Measurements from ENCODE around the gene KIF16B. TPM values are rescaled to one million over a fixed set of nuclear protein-coding genes. Genes with fewer than 3 reads are reported as not detected.

KIF16B gene
- total RNA-seq, 1 experiment from 2014 or later: 12.7 TPM

GRCh38 chr20:16474363-16474762, 98.9 kb downstream of the KIF16B start:
- Histone ChIP-seq H3K27me3 (ENCODE audit: low read length) (no peaks in the 10 kb centered on the region), H3K9me3 (ENCODE audit: low read length) (no peaks in the 10 kb centered on the region), H4K20me1 (ENCODE audit: low read length) (no peaks in the 10 kb centered on the region), H3F3A (ENCODE audit: low read length, unreplicated experiment) (peaks cover 2% of the 10 kb centered on the region), H3K4me2 (ENCODE audit: low read length) (no peak overlapping the region), H3K79me2 (ENCODE audit: low read length) (no peaks in the 10 kb centered on the region), H3K9ac (ENCODE audit: low read length) (no peak overlapping the region), H3K27ac (ENCODE audit: low read length) (no peak overlapping the region), H3K36me3 (ENCODE audit: low read depth, low read length) (no peaks in the 10 kb centered on the region), H3K9me2 (replicated peaks; ENCODE audit: low read length) (no peaks in the 10 kb centered on the region), H3K4me3 (ENCODE audit: low read length) (no peak overlapping the region), H2AFZ (ENCODE audit: low read length) (no peak overlapping the region), H3K4me1 (ENCODE audit: insufficient read depth, low read length) (peaks cover 39% of the 10 kb centered on the region)
- intact Hi-C loops (cut with micrococcal nuclease): no loop called here
- no peak for TF ChIP-seq CTCF (conservative IDR thresholded peaks at IDR 0.05; ENCODE audit: low read depth, low read length)
- DNase-seq (no peak), ATAC-seq (no peak)
- POLR2A ChIA-PET (ENCODE audit: unreplicated experiment): no interaction called here
- CTCF ChIA-PET: interaction anchor here (0.6 kb wide), 1 partner anchor 44 kb away, joined by 3 read pairs; no protein-coding TSS in a partner anchor
- no TSS peak for BruUV-seq (replicated peaks)

- Histone ChIP-seq H4K20me1 (ENCODE audit: low read length) (no peaks in the 10 kb centered on the region), H2AFZ (ENCODE audit: low read length) (no peak overlapping the region), H3F3A (ENCODE audit: low read length, unreplicated experiment) (peaks cover 2% of the 10 kb centered on the region), H3K79me2 (ENCODE audit: low read length) (no peaks in the 10 kb centered on the region), H3K4me3 (ENCODE audit: low read length) (no peak overlapping the region), H3K4me1 (ENCODE audit: insufficient read depth, low read length) (peaks cover 32% of the 10 kb centered on the region), H3K27ac (ENCODE audit: low read length) (peak overlapping the region; percentile 71), H3K27me3 (ENCODE audit: low read length) (no peaks in the 10 kb centered on the region), H3K9me2 (replicated peaks; ENCODE audit: low read length) (no peaks in the 10 kb centered on the region), H3K4me2 (ENCODE audit: low read length) (peak overlapping the region; percentile 36), H3K36me3 (ENCODE audit: low read depth, low read length) (no peaks in the 10 kb centered on the region), H3K9ac (ENCODE audit: low read length) (peak overlapping the region; percentile 10; the same call in 1 of the 2 replicates), H3K9me3 (ENCODE audit: low read length) (no peaks in the 10 kb centered on the region)
- peak; percentile 85 for DNase-seq
- POLR2A ChIA-PET (ENCODE audit: unreplicated experiment): no interaction called here
- CTCF ChIA-PET: no interaction called here
- ATAC-seq: peak; percentile 42
- TF ChIP-seq CTCF (conservative IDR thresholded peaks at IDR 0.05; ENCODE audit: low read depth, low read length): no peak
- TF ChIP-seq EZH2 (IDR thresholded peaks at IDR 0.05; ENCODE audit: low read length, unreplicated experiment): no peak
- TF ChIP-seq EZH2phosphoT487 (IDR thresholded peaks at IDR 0.05; ENCODE audit: borderline replicate concordance, low read length): no peak
- intact Hi-C loops (cut with micrococcal nuclease): no loop called here
- BruUV-seq (replicated peaks): no TSS peak
Observed at GRCh38 chr20:16472045-16472872, 101.0 kb downstream of the KIF16B start.

GRCh38 chr20:16469395-16469905, 103.8 kb downstream of the KIF16B start:
- no TSS peak for BruUV-seq (replicated peaks)
- no peaks in the 10 kb centered on the region for H4K20me1 ChIP-seq (ENCODE audit: low read length)
- TF ChIP-seq EZH2 (IDR thresholded peaks at IDR 0.05; ENCODE audit: low read length, unreplicated experiment): no peak
- TF ChIP-seq EZH2phosphoT487 (IDR thresholded peaks at IDR 0.05; ENCODE audit: borderline replicate concordance, low read length): no peak
- no peak for TF ChIP-seq CTCF (conservative IDR thresholded peaks at IDR 0.05; ENCODE audit: low read depth, low read length)
- peaks cover 2% of the 10 kb centered on the region for H3F3A ChIP-seq (ENCODE audit: low read length, unreplicated experiment)
- no peak overlapping the region for H3K9ac ChIP-seq (ENCODE audit: low read length)
- DNase-seq (no peak), ATAC-seq (no peak)
- H3K4me2 ChIP-seq (ENCODE audit: low read length): no peak overlapping the region
- H3K27ac ChIP-seq (ENCODE audit: low read length): no peak overlapping the region
- no peaks in the 10 kb centered on the region for H3K9me2 ChIP-seq (replicated peaks; ENCODE audit: low read length)
- ChIA-PET POLR2A (ENCODE audit: unreplicated experiment) (no interaction called here), CTCF (no interaction called here)
- H3K4me1 ChIP-seq (ENCODE audit: insufficient read depth, low read length): peaks cover 21% of the 10 kb centered on the region
- no peaks in the 10 kb centered on the region for H3K36me3 ChIP-seq (ENCODE audit: low read depth, low read length)
- no peaks in the 10 kb centered on the region for H3K27me3 ChIP-seq (ENCODE audit: low read length)
- intact Hi-C loops (cut with micrococcal nuclease): no loop called here
- H3K4me3 ChIP-seq (ENCODE audit: low read length): no peak overlapping the region
- no peak overlapping the region for H2AFZ ChIP-seq (ENCODE audit: low read length)
- no peaks in the 10 kb centered on the region for H3K79me2 ChIP-seq (ENCODE audit: low read length)
- no peaks in the 10 kb centered on the region for H3K9me3 ChIP-seq (ENCODE audit: low read length)

Data from PC-3 (cell line).